Head of caudate nucleus (tissue), 42 donors: Measurements from ENCODE around the gene PRR35.

ENCODE experiments used
- DNase-seq, 42 donors: peaks; one replicate each; pipeline versions ENCODE4 v3.0.0 to v3.0.0-alpha.2; 2020 to 2021; ENCODE audit warnings: mixed read lengths in 7 of 42
- intact Hi-C: fragments of 100-400 bp; cut with DNase I; formaldehyde crosslinking; loops from one replicate; pipeline ENCODE4 v1.15.0; 2022

Gene PRR35

GRCh38 chr16:559021-559380 is 1.2 kb upstream of the PRR35 start:
- no peak for DNase-seq
- intact Hi-C loops, result no loop called here

GRCh38 chr16:559411-560203 is 587 bp upstream of the PRR35 start:
- no peak for DNase-seq
- intact Hi-C loops, result no loop called here

- no peak for DNase-seq
- intact Hi-C loops, result no loop called here
These were observed 663 bp downstream of the PRR35 start for GRCh38 chr16:560701-561412.

- intact Hi-C loops, result no loop called here
- no peak for DNase-seq
These were observed 1.2 kb downstream of the PRR35 start for GRCh38 chr16:561413-561794.

- no peak for DNase-seq
- intact Hi-C loops, result no loop called here
These were observed 2.1 kb downstream of the PRR35 start for GRCh38 chr16:561957-562938.

- intact Hi-C loops, result no loop called here
- DNase-seq, result no peak
These were observed 3.0 kb downstream of the PRR35 start for GRCh38 chr16:563072-563644.

GRCh38 chr16:564690-565418 is 4.7 kb downstream of the PRR35 start:
- no peak for DNase-seq
- intact Hi-C loops, result no loop called here

- DNase-seq, result no peak
- intact Hi-C loops, result no loop called here
These were observed 5.5 kb downstream of the PRR35 start for GRCh38 chr16:565419-566330.

- intact Hi-C loops, result no loop called here
- peak in 10 of 42 donors; percentile 12 to 48 (median 30) for DNase-seq
These were observed 6.5 kb downstream of the PRR35 start, which contains the start of gene NHLRC4 for GRCh38 chr16:566475-567372. TSS of gene NHLRC4 (plus strand) at chr16:567005. CDS start at chr16:568048, 1,043 bp downstream.

- DNase-seq, result no peak
- intact Hi-C loops, result no loop called here
These were observed 7.4 kb downstream of the PRR35 start for GRCh38 chr16:567373-568256.

GRCh38 chr16:568401-569258 is 8.4 kb downstream of the PRR35 start:
- DNase-seq, result no peak
- intact Hi-C loops, result no loop called here

GRCh38 chr16:569445-570254 is 9.5 kb downstream of the PRR35 start, which contains the start of gene PIGQ:
TSS of gene PIGQ (plus strand) at chr16:569968. CDS start at chr16:574075, 4,107 bp downstream.
- intact Hi-C loops, result no loop called here
- DNase-seq, result peak in 41 of 42 donors; percentile 25 to 78 (median 65)

- DNase-seq, result no peak
- intact Hi-C loops, result no loop called here
These were observed 12.9 kb downstream of the PRR35 start for GRCh38 chr16:572865-573650.
